Measurements from ENCODE around the gene PRSS57. TPM values are rescaled to one million over a fixed set of nuclear protein-coding genes. Genes with fewer than 3 reads are reported as not detected.

PRSS57 gene
- total and polyA plus RNA-seq, 12 donors, result 0.06 TPM; not detected in 11

DNA sequence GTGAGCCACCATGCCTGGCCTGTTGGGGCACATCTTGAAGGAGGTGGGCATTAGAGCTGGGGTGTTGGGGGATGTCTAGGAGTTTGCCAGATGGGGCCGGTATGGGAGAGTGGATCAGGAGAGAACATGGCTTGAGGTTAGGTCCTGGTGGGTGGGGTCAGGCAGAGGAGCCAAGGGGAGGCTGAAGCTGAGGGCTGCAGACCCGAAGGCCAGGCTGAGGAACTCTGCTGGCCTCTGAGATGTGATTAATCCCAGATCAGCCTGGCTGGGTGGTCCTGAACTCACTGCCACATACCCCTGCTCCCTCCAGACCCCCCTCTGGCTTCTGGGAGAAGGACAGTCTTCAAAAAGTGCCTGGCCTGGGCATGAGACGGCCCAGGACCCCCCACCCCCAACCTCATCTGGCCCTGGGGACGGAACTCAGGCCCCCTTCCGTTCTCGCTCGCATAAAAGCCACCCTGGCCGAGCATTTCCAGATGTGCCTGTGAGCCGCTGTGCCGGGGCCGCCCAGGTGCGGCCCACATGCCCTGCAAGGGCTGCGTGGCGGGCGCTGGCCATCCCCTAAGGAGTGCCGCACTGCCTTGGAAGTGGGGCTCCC, 16.4 kb downstream of the PRSS57 start:
- DNase-seq, result no peak
- 92 to 94% methylated on average over 16 of the region's 16 CpGs for WGBS, 2 donors

DNA sequence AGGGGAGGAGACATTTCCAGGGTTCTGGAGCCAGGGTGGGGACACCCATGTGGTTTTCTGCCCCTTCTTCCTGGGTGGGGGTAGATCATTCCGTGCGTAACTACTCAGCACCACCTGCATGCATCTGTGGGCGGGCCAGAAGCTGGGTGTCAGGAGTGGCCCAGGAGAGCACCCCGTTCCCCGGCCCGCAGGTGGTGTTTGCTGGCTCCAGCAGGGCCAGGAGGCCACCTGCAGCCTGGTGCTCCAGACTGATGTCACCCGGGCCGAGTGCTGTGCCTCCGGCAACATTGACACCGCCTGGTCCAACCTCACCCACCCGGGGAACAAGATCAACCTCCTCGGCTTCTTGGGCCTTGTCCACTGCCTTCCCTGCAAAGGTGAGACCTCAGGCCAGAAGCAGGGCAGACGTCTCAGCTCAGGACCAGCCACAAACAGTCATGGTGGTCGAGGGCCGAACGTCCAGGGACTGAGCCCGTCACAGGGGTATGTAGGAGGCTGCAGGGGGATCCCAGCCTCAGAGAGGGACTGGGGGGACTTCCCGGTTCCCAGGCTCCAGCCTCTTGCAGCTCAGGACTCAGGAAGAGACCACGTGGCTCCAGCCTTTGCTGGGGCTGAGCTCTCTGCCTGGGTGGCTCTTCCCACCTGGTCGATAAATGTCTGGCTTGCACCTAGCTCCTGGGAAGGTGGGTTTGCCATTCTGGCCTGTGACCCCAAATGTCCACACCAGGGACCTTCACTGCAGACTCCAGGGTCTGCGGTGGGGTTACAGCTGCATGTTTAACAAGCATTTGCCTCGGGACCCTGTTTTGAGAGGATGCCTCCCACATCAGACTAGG, 17.4 kb downstream of the PRSS57 start:
- peaks cover 10 to 64% (median 41%) of the 10 kb centered on the region in 9 donors for H3K4me1 ChIP-seq
- WGBS, 2 donors, result 54 to 64% methylated on average over 22 of the region's 22 CpGs

More for the DNA sequence above, 16.4 kb downstream of the PRSS57 start:
- TF ChIP-seq, protein P1, sequence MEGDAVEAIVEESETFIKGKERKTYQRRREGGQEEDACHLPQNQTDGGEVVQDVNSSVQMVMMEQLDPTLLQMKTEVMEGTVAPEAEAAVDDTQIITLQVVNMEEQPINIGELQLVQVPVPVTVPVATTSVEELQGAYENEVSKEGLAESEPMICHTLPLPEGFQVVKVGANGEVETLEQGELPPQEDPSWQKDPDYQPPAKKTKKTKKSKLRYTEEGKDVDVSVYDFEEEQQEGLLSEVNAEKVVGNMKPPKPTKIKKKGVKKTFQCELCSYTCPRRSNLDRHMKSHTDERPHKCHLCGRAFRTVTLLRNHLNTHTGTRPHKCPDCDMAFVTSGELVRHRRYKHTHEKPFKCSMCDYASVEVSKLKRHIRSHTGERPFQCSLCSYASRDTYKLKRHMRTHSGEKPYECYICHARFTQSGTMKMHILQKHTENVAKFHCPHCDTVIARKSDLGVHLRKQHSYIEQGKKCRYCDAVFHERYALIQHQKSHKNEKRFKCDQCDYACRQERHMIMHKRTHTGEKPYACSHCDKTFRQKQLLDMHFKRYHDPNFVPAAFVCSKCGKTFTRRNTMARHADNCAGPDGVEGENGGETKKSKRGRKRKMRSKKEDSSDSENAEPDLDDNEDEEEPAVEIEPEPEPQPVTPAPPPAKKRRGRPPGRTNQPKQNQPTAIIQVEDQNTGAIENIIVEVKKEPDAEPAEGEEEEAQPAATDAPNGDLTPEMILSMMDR (IDR thresholded peaks at IDR 0.05), result no peak
- Histone ChIP-seq H3K36me3 (peaks cover 0 to 13% (median 0%) of the 10 kb centered on the region in 9 donors), H3K9me3 (no peaks in the 10 kb centered on the region), H3K27me3 (peaks cover 0 to 28% (median 0%) of the 10 kb centered on the region in 7 donors), H3K4me3 (peak overlapping the region in 8 of 10 donors; percentile 61 to 87 (median 76)), H3K27ac (peak overlapping the region in 9 of 10 donors; percentile 78 to 99 (median 97)), H3K4me1 (peaks cover 10 to 59% (median 41%) of the 10 kb centered on the region in 9 donors)
- no peak for ATAC-seq
- intact Hi-C loops (cut with DNase I), result no loop called here

DNA sequence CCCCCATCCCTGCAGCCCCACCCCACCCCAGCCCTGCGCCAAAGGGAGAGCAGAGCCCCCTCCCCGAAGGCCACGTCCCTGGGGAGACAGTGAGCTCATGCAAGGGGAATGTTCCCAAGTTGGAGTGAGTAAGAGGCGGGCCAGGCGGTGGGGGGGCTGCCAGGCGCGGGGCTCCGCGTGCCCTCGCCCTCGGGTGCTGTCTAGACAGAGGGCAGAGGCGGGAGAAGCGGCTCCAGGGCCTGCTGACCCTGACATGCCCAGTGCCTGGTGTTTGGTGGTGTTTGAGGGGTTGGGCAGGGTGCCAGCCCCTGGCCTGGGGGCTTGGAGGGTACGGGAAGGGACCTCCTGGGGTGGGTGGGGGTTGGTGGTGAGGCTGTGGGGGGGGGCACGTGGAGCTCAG, 18.1 kb downstream of the PRSS57 start:
- Histone ChIP-seq H3K27ac (peak overlapping the region; percentile 68 to 98 (median 93)), H3K36me3 (peaks cover 0 to 13% (median 0%) of the 10 kb centered on the region in 9 donors), H3K9me3 (no peaks in the 10 kb centered on the region), H3K4me1 (peaks cover 10 to 64% (median 41%) of the 10 kb centered on the region in 9 donors), H3K27me3 (peaks cover 0 to 28% (median 0%) of the 10 kb centered on the region in 7 donors), H3K4me3 (peak overlapping the region; percentile 35 to 72 (median 61))
- peak; percentile 3 to 67 (median 28) for ATAC-seq
- peak; percentile 75 to 84 for DNase-seq
- intact Hi-C loops (cut with DNase I), result no loop called here
- TF ChIP-seq, protein P1 (IDR thresholded peaks at IDR 0.05), result no peak
- WGBS, 2 donors, result 4% methylated on average over 14 to 15 of the region's 15 CpGs

More for the DNA sequence above, 17.4 kb downstream of the PRSS57 start:
- intact Hi-C loops (cut with DNase I), result no loop called here
- Histone ChIP-seq H3K27ac (peak overlapping the region; percentile 68 to 98 (median 93)), H3K27me3 (peaks cover 0 to 28% (median 0%) of the 10 kb centered on the region in 7 donors), H3K4me3 (peak overlapping the region in 9 of 10 donors; percentile 45 to 72 (median 61)), H3K36me3 (peaks cover 0 to 13% (median 0%) of the 10 kb centered on the region in 9 donors), H3K9me3 (no peaks in the 10 kb centered on the region)
- TF ChIP-seq, protein P1 (IDR thresholded peaks at IDR 0.05), result no peak
- DNase-seq (no peak), ATAC-seq (no peak)

DNA sequence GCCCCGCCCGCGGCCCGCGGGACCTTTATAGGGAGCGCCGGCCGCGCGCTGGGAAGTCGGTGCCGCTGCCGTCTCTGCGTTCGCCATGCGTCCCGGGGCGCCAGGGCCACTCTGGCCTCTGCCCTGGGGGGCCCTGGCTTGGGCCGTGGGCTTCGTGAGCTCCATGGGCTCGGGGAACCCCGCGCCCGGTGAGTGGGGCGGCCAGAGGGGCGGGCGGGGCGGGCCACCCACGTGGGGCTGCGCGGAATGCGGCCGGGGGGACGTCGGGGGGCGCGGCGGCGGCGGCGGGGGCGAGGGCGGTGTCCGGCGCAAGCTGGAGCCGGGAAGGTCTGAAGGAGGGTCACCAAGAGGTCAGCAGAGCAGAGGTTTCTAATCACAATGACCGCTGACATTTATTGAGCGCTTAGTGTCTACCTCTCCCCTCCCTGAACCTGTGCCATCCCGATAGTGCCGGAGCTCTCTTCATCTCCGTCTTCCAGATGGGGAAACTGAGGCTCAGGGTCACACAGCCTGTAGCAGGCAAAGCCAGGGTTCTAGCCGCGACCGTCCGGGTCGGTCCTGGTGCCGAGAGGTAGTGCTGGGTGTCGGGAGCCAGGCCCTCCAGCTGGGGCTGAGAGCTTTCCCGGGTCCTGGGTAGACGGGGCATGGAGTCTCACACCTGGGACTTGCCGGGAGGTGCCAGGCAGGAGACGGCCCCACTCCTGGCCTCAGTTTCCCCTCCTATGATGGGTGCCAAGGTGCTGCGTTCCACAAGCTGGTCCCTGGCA, 18.7 kb downstream of the PRSS57 start, which contains the start of gene FSTL3:
TSS of gene FSTL3 (plus strand) at position 54 of the 767 bp plus-strand sequence. CDS start at position 86, 32 bp downstream.
- peak in 1 of 2 donors; percentile 60 for DNase-seq
- no peak for ATAC-seq
- TF ChIP-seq, protein P1 (IDR thresholded peaks at IDR 0.05), result no peak
- H3K4me3 ChIP-seq, result peak within 1 kb of the TSS; percentile 35 to 72 (median 61)
- intact Hi-C loops (cut with DNase I), result no loop called here
- WGBS, 2 donors, result 4 to 5% methylated on average over 43 to 62 of the region's 63 CpGs
- H3K9me3 ChIP-seq, result no peaks in the 10 kb centered on the region
- H3K36me3 ChIP-seq, result peaks cover 0 to 9% (median 0%) of the 10 kb centered on the region in 9 donors
- peak within 1 kb of the TSS; percentile 68 to 98 (median 93) for H3K27ac ChIP-seq
- H3K4me1 ChIP-seq, result peaks cover 10 to 64% (median 41%) of the 10 kb centered on the region in 9 donors
- H3K27me3 ChIP-seq, result peaks cover 0 to 28% (median 0%) of the 10 kb centered on the region in 7 donors
